Mesenchymal stem cell (in vitro differentiated cells and primary cell): ENCODE results near the gene CHST14.

Experiments used
- DNase-seq: peaks from one replicate; pipeline ENCODE4 v3.0.0-alpha.2; 2013
- H2AFZ ChIP-seq: one replicate; pipeline ENCODE4 v1.6.1; 2013; ENCODE audit warnings: low read depth, mild to moderate bottlenecking, control low read depth, inconsistent platforms, low read length, moderate library complexity
- H2AK5ac ChIP-seq: 2 replicates; pipeline ENCODE4 v1.6.1; 2013; ENCODE audit warnings: low read length, moderate library complexity, mild to moderate bottlenecking, inconsistent platforms; ENCODE audit not compliant: severe bottlenecking
- H2BK120ac ChIP-seq: one replicate; pipeline ENCODE4 v1.6.1; 2013; ENCODE audit warnings: low read depth, mild to moderate bottlenecking, inconsistent platforms, low read length, moderate library complexity
- H2BK12ac ChIP-seq, 2 experiments: one replicate each; pipeline ENCODE4 v1.6.1; 2013; ENCODE audit warnings: inconsistent platforms in 2 of 2, low read length in 2 of 2, mild to moderate bottlenecking in 2 of 2, moderate library complexity in 2 of 2, control low read depth in 1 of 2
- H2BK15ac ChIP-seq: one replicate; pipeline ENCODE4 v1.6.1; 2013; ENCODE audit warnings: mild to moderate bottlenecking, low read depth, inconsistent platforms; ENCODE audit not compliant: poor library complexity, severe bottlenecking
- H2BK5ac ChIP-seq: 2 replicates; pipeline ENCODE4 v1.6.1; 2013; ENCODE audit warnings: low read depth, mild to moderate bottlenecking, low read length, control low read depth, inconsistent platforms; ENCODE audit not compliant: poor library complexity, severe bottlenecking
- H3K14ac ChIP-seq, 2 experiments: one replicate each; pipeline ENCODE4 v1.6.1; 2013; ENCODE audit warnings: inconsistent platforms in 2 of 2, low read length in 2 of 2, control low read depth in 1 of 2, mild to moderate bottlenecking in 1 of 2, moderate library complexity in 1 of 2
- H3K18ac ChIP-seq, 2 experiments: one replicate each; pipeline ENCODE4 v1.6.1; 2013; ENCODE audit warnings: inconsistent platforms in 2 of 2, low read length in 2 of 2, control low read depth in 1 of 2, low read depth in 1 of 2, mild to moderate bottlenecking in 1 of 2
- H3K23ac ChIP-seq, 2 experiments: one replicate each; pipeline ENCODE4 v1.6.1; 2013; ENCODE audit warnings: inconsistent platforms in 2 of 2, low read length in 2 of 2, mild to moderate bottlenecking in 2 of 2, moderate library complexity in 2 of 2, control low read depth in 1 of 2
- H3K27ac ChIP-seq: 2 replicates; pipeline ENCODE4 v1.5.1; 2013; ENCODE audit warnings: mild to moderate bottlenecking, moderate library complexity, low read length, control low read depth, inconsistent platforms; ENCODE audit not compliant: poor library complexity, severe bottlenecking
- H3K27me3 ChIP-seq, 2 experiments: 2 replicates each; pipeline versions ENCODE4 v1.6.1 to v1.7.0; 2013; ENCODE audit warnings: low read length in 2 of 2, mild to moderate bottlenecking in 2 of 2, moderate library complexity in 2 of 2, control low read depth in 1 of 2, inconsistent platforms in 1 of 2; ENCODE audit not compliant: control insufficient read depth in 1 of 2, insufficient read depth in 1 of 2
- H3K36me3 ChIP-seq, 2 experiments: 2 replicates each; pipeline versions ENCODE4 v1.6.1 to v1.7.0; 2013; ENCODE audit warnings: low read length in 2 of 2, control low read depth in 1 of 2, inconsistent platforms in 1 of 2, low read depth in 1 of 2, mild to moderate bottlenecking in 1 of 2; ENCODE audit not compliant: insufficient read depth in 2 of 2, control insufficient read depth in 1 of 2
- H3K4ac ChIP-seq, 2 experiments: one replicate each; pipeline ENCODE4 v1.6.1; 2013; ENCODE audit warnings: inconsistent platforms in 2 of 2, low read length in 2 of 2, mild to moderate bottlenecking in 2 of 2, moderate library complexity in 2 of 2, control low read depth in 1 of 2, low read depth in 1 of 2
- H3K4me1 ChIP-seq: 2 replicates; pipeline ENCODE4 v1.6.1; 2013; ENCODE audit warnings: low read depth, low read length, control low read depth; ENCODE audit not compliant: control insufficient read depth, insufficient read depth
- H3K4me2 ChIP-seq: 2 replicates; pipeline ENCODE4 v1.6.1; 2013; ENCODE audit warnings: low read length, mild to moderate bottlenecking, inconsistent platforms; ENCODE audit not compliant: poor library complexity, severe bottlenecking
- H3K4me3 ChIP-seq, 2 experiments: 2 replicates each; pipeline versions ENCODE4 v1.5.1 to v1.7.0; 2013; ENCODE audit warnings: low read length in 2 of 2, mild to moderate bottlenecking in 2 of 2, control low read depth in 1 of 2, low read depth in 1 of 2; ENCODE audit not compliant: insufficient read depth in 1 of 2
- H3K79me1 ChIP-seq: replicated peaks from 2 replicates; pipeline ENCODE4 v1.6.1; 2013; ENCODE audit warnings: mild to moderate bottlenecking, control low read depth, low read length, inconsistent platforms; ENCODE audit not compliant: poor library complexity, severe bottlenecking
- H3K9ac ChIP-seq: 2 replicates; pipeline ENCODE4 v1.7.0; 2013; ENCODE audit warnings: mild to moderate bottlenecking, low read length, moderate library complexity
- H3K9me3 ChIP-seq: 2 replicates; pipeline ENCODE4 v1.7.0; 2013; ENCODE audit warnings: mild to moderate bottlenecking, low read length; ENCODE audit not compliant: control insufficient read depth
- H4K8ac ChIP-seq: one replicate; pipeline ENCODE4 v1.6.1; 2013; ENCODE audit warnings: inconsistent platforms, mild to moderate bottlenecking, low read length, moderate library complexity
- H4K91ac ChIP-seq: one replicate; pipeline ENCODE4 v1.6.1; 2013; ENCODE audit warnings: mild to moderate bottlenecking, low read length, inconsistent platforms
- WGBS: methylation state at CpG from one replicate; pipeline ENCODE4 v1.1.7; 2013; ENCODE audit warnings: mixed read lengths; 5-methylcytosine and 5-hydroxymethylcytosine counted together

Gene CHST14

DNA sequence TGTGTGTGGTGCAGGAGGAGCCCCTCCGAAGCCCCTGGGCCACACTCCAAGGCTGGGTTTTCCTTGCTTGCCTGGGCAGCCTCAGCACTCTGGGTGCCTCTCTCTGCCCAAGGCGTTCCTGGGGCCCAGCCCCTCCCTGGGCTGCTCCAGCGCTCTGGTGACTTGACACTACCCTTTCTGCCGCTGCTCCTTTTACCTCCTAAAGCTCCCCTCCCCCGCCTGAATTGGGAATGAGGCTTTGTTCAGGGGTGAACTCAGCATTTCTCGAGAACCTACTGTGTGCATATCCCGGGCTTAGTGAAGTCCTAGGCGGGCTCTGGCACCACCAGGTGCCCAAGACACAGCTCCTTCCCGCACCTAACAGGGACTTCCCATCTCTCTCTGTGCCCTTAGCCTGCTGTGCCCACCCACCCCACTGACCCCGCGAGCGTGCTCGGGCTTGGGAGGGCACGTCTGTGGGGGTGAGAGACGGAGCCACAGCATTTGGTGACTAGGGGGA, 31.3 kb upstream of the CHST14 start:
- peaks cover 33% of the 10 kb centered on the region for H3K4me1 ChIP-seq
- peak overlapping the region; percentile 100 for H3K4me2 ChIP-seq
- H2AFZ ChIP-seq, result no peak overlapping the region
- H4K8ac ChIP-seq, result peak overlapping the region; percentile 79
- H3K36me3 ChIP-seq, result peaks cover 0 to 3% of the 10 kb centered on the region in 2 experiments
- H2BK5ac ChIP-seq, result no peak overlapping the region
- no peak overlapping the region for H2BK120ac ChIP-seq
- 5% methylated on average over 15 of the region's 15 CpGs for WGBS
- peaks cover 7% of the 10 kb centered on the region for H3K79me1 ChIP-seq
- H3K27ac ChIP-seq, result no peak overlapping the region
- no peak for DNase-seq
- H3K18ac ChIP-seq, result peak overlapping the region; percentile 63 to 82
- H4K91ac ChIP-seq, result peak overlapping the region; percentile 52
- H2AK5ac ChIP-seq, result no peak overlapping the region
- no peak overlapping the region for H2BK15ac ChIP-seq
- peak overlapping the region in 1 of 2 experiments; percentile 79 for H3K4ac ChIP-seq
- H3K14ac ChIP-seq, result no peak overlapping the region
- no peaks in the 10 kb centered on the region for H3K9me3 ChIP-seq
- no peak overlapping the region for H3K23ac ChIP-seq
- peaks cover 45 to 57% of the 10 kb centered on the region in 2 experiments for H3K27me3 ChIP-seq
- H3K4me3 ChIP-seq, result peak overlapping the region; percentile 54 to 90
- peak overlapping the region; percentile 83 for H3K9ac ChIP-seq
- H2BK12ac ChIP-seq, result peak overlapping the region in 1 of 2 experiments; percentile 92

GRCh38 chr15:40439960-40440742, 30.6 kb upstream of the CHST14 start:
- peak overlapping the region; percentile 98 for H2BK15ac ChIP-seq
- peak overlapping the region; percentile 71 for H2BK120ac ChIP-seq
- peak overlapping the region; percentile 79 for H4K8ac ChIP-seq
- H3K27me3 ChIP-seq, result peaks cover 38 to 51% of the 10 kb centered on the region in 2 experiments
- H2BK12ac ChIP-seq, result peak overlapping the region; percentile 51 to 92
- WGBS, result under 1% methylated on average over 25 of the region's 35 CpGs
- H3K18ac ChIP-seq, result peak overlapping the region; percentile 74 to 82
- H3K27ac ChIP-seq, result peak overlapping the region; percentile 5
- H2AK5ac ChIP-seq, result no peak overlapping the region
- H3K36me3 ChIP-seq, result peaks cover 0 to 3% of the 10 kb centered on the region in 2 experiments
- H3K4ac ChIP-seq, result peak overlapping the region; percentile 62 to 79
- H3K23ac ChIP-seq, result peak overlapping the region in 1 of 2 experiments; percentile 28
- H3K9me3 ChIP-seq, result no peaks in the 10 kb centered on the region
- H3K4me1 ChIP-seq, result peaks cover 33% of the 10 kb centered on the region
- peaks cover 10% of the 10 kb centered on the region for H3K79me1 ChIP-seq
- DNase-seq, result peak; percentile 65
- H3K4me2 ChIP-seq, result peak overlapping the region; percentile 100
- peak overlapping the region in 1 of 2 experiments; percentile 61 for H3K14ac ChIP-seq
- H3K4me3 ChIP-seq, result peak overlapping the region; percentile 54 to 90
- H4K91ac ChIP-seq, result peak overlapping the region; percentile 52
- no peak overlapping the region for H2BK5ac ChIP-seq
- peak overlapping the region; percentile 43 for H2AFZ ChIP-seq
- H3K9ac ChIP-seq, result peak overlapping the region; percentile 83

GRCh38 chr15:40440743-40441564, 29.8 kb upstream of the CHST14 start, which contains the start of gene BAHD1:
Gene BAHD1, plus strand, starts transcription at chr15:40440953. Its CDS starts 17,512 bp downstream, at chr15:40458465.
- Histone ChIP-seq H2BK12ac (peak within 1 kb of the TSS; percentile 51 to 92), H3K18ac (peak within 1 kb of the TSS; percentile 81 to 82), H4K91ac (peak within 1 kb of the TSS; percentile 52), H3K4me1 (peaks cover 32% of the 10 kb centered on the region), H3K27me3 (peaks cover 31 to 43% of the 10 kb centered on the region in 2 experiments), H2BK120ac (peak within 1 kb of the TSS; percentile 74), H3K27ac (peak within 1 kb of the TSS; percentile 5), H3K4ac (peak within 1 kb of the TSS; percentile 62 to 84), H3K4me2 (peak within 1 kb of the TSS; percentile 100), H3K9me3 (no peaks in the 10 kb centered on the region), H2BK5ac (no peak within 1 kb of the TSS), H2BK15ac (peak within 1 kb of the TSS; percentile 99), H3K14ac (peak within 1 kb of the TSS; percentile 18 to 79), H4K8ac (peak within 1 kb of the TSS; percentile 79), H3K23ac (peak within 1 kb of the TSS in 1 of 2 experiments; percentile 95), H3K4me3 (peak within 1 kb of the TSS; percentile 90 to 94), H3K9ac (peak within 1 kb of the TSS; percentile 83), H2AK5ac (no peak within 1 kb of the TSS), H3K36me3 (peaks cover 0 to 3% of the 10 kb centered on the region in 2 experiments), H2AFZ (peak within 1 kb of the TSS; percentile 43), H3K79me1 (peaks cover 10% of the 10 kb centered on the region)
- DNase-seq, result peak; percentile 95
- 0% methylated on average over 23 of the region's 119 CpGs for WGBS
